Measurements from ENCODE around the gene TRIM3.

- TF ChIP-seq, protein P1, sequence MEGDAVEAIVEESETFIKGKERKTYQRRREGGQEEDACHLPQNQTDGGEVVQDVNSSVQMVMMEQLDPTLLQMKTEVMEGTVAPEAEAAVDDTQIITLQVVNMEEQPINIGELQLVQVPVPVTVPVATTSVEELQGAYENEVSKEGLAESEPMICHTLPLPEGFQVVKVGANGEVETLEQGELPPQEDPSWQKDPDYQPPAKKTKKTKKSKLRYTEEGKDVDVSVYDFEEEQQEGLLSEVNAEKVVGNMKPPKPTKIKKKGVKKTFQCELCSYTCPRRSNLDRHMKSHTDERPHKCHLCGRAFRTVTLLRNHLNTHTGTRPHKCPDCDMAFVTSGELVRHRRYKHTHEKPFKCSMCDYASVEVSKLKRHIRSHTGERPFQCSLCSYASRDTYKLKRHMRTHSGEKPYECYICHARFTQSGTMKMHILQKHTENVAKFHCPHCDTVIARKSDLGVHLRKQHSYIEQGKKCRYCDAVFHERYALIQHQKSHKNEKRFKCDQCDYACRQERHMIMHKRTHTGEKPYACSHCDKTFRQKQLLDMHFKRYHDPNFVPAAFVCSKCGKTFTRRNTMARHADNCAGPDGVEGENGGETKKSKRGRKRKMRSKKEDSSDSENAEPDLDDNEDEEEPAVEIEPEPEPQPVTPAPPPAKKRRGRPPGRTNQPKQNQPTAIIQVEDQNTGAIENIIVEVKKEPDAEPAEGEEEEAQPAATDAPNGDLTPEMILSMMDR (IDR thresholded peaks at IDR 0.05) = no peak
- no peak for TF ChIP-seq POLR2A (IDR thresholded peaks at IDR 0.05)
Measured at GRCh38 chr11:6453152-6453551, 20.6 kb downstream of the TRIM3 start.

Data from adrenal gland (tissue), 5 donors.